ENCODE results near the gene MACROD2.

MACROD2 gene

DNA sequence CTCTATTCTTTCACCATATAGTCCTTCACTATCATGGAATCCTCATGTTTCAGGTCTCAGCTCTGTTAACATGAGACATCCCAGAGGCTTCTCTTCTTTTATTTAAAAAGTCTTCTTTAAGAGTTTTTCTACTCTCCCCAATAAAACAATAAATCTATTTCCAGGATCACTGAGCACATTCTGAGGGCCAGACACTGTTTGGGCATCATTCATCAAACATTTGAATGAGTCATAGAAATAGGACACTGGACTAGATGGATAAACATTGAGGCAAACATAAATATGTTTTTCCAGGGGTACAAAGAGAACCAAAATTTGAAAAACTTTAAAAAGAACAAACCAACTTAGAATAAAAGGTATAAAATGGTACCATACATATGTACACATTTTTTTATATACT, 2023.6 kb downstream of the MACROD2 start:
- no peak for DNase-seq (ENCODE audit: extremely low read depth, insufficient read length)
- TF ChIP-seq, protein P1, sequence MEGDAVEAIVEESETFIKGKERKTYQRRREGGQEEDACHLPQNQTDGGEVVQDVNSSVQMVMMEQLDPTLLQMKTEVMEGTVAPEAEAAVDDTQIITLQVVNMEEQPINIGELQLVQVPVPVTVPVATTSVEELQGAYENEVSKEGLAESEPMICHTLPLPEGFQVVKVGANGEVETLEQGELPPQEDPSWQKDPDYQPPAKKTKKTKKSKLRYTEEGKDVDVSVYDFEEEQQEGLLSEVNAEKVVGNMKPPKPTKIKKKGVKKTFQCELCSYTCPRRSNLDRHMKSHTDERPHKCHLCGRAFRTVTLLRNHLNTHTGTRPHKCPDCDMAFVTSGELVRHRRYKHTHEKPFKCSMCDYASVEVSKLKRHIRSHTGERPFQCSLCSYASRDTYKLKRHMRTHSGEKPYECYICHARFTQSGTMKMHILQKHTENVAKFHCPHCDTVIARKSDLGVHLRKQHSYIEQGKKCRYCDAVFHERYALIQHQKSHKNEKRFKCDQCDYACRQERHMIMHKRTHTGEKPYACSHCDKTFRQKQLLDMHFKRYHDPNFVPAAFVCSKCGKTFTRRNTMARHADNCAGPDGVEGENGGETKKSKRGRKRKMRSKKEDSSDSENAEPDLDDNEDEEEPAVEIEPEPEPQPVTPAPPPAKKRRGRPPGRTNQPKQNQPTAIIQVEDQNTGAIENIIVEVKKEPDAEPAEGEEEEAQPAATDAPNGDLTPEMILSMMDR (IDR thresholded peaks at IDR 0.05; ENCODE audit: insufficient read depth, low read length, poor library complexity, severe bottlenecking), result no peak
- Histone ChIP-seq H3K36me3 (ENCODE audit: control insufficient read depth, insufficient read depth, low read length) (no peaks in the 10 kb centered on the region), H3K4me3 (replicated peaks; ENCODE audit: low read depth, low read length) (no peak overlapping the region), H3K27me3 (replicated peaks; ENCODE audit: control insufficient read depth, insufficient read depth, low read length) (no peaks in the 10 kb centered on the region)

- H3K27me3 ChIP-seq (replicated peaks; ENCODE audit: control insufficient read depth, insufficient read depth, low read length), result no peaks in the 10 kb centered on the region
- DNase-seq (ENCODE audit: extremely low read depth, insufficient read length), result no peak
- TF ChIP-seq, protein P1 (IDR thresholded peaks at IDR 0.05; ENCODE audit: insufficient read depth, low read length, poor library complexity, severe bottlenecking), result no peak
- H3K36me3 ChIP-seq (ENCODE audit: control insufficient read depth, insufficient read depth, low read length), result no peaks in the 10 kb centered on the region
- H3K4me3 ChIP-seq (replicated peaks; ENCODE audit: low read depth, low read length), result no peak overlapping the region
Observed at GRCh38 chr20:16020971-16021370, 2025.7 kb downstream of the MACROD2 start.

DNA sequence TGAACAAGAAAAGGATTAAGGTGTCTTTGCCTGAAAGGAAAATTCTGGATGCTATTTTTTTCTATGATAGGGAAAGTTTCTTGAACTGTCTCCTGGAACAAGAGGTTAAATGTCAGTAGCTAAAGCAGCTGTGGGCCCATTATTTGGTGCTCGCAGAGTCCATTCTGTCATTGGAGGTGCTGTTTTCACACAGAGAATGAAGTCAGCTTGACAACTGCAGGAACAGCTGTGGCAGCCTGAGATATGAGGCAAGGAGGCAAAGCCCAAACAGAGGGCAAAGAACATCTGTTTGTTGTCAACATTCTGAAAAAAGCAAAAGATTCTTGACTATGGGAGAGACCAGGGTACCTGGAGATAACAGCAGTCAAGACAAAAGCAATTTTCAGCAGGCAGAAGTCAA, 2029.8 kb downstream of the MACROD2 start:
- H3K36me3 ChIP-seq (ENCODE audit: control insufficient read depth, insufficient read depth, low read length), result no peaks in the 10 kb centered on the region
- TF ChIP-seq, protein P1 (IDR thresholded peaks at IDR 0.05; ENCODE audit: insufficient read depth, low read length, poor library complexity, severe bottlenecking), result no peak
- H3K4me3 ChIP-seq (replicated peaks; ENCODE audit: low read depth, low read length), result no peak overlapping the region
- H3K27me3 ChIP-seq (replicated peaks; ENCODE audit: control insufficient read depth, insufficient read depth, low read length), result no peaks in the 10 kb centered on the region
- DNase-seq (ENCODE audit: extremely low read depth, insufficient read length), result no peak

DNA sequence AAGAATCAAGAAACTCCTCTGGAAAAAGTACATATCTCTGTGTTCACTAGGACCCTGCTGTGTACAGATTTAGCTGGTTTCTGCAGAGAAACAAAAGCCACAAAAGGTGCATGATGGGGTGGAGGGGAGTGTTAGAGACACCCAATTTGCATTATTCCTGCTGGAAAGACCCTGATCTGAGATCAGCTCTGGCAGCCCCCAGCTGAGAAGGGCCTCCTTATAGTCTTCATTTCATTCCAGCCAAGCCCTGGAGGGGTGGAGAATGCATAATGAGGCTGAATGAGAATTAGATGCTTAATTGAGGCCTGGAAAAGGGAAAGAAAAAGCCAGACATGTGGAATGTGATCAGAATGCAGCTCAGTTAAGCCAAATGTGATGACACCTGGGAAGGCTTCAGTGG, 2032.4 kb downstream of the MACROD2 start:
- no peaks in the 10 kb centered on the region for H3K36me3 ChIP-seq (ENCODE audit: control insufficient read depth, insufficient read depth, low read length)
- TF ChIP-seq, protein P1 (IDR thresholded peaks at IDR 0.05; ENCODE audit: insufficient read depth, low read length, poor library complexity, severe bottlenecking), result no peak
- DNase-seq (ENCODE audit: extremely low read depth, insufficient read length), result no peak
- no peak overlapping the region for H3K4me3 ChIP-seq (replicated peaks; ENCODE audit: low read depth, low read length)
- no peaks in the 10 kb centered on the region for H3K27me3 ChIP-seq (replicated peaks; ENCODE audit: control insufficient read depth, insufficient read depth, low read length)

GRCh38 chr20:16028923-16029322, 2033.6 kb downstream of the MACROD2 start:
- Histone ChIP-seq H3K36me3 (ENCODE audit: control insufficient read depth, insufficient read depth, low read length) (no peaks in the 10 kb centered on the region), H3K4me3 (replicated peaks; ENCODE audit: low read depth, low read length) (no peak overlapping the region), H3K27me3 (replicated peaks; ENCODE audit: control insufficient read depth, insufficient read depth, low read length) (no peaks in the 10 kb centered on the region)
- DNase-seq (ENCODE audit: extremely low read depth, insufficient read length), result peak; percentile 6
- TF ChIP-seq, protein P1 (IDR thresholded peaks at IDR 0.05; ENCODE audit: insufficient read depth, low read length, poor library complexity, severe bottlenecking), result no peak

- no peak for DNase-seq (ENCODE audit: extremely low read depth, insufficient read length)
- Histone ChIP-seq H3K27me3 (replicated peaks; ENCODE audit: control insufficient read depth, insufficient read depth, low read length) (no peaks in the 10 kb centered on the region), H3K36me3 (ENCODE audit: control insufficient read depth, insufficient read depth, low read length) (no peaks in the 10 kb centered on the region), H3K4me3 (replicated peaks; ENCODE audit: low read depth, low read length) (no peak overlapping the region)
- TF ChIP-seq, protein P1 (IDR thresholded peaks at IDR 0.05; ENCODE audit: insufficient read depth, low read length, poor library complexity, severe bottlenecking), result no peak
Observed at GRCh38 chr20:16030253-16030652, 2034.9 kb downstream of the MACROD2 start.

Measured in GM06990 (cell line).